H1 (cell line): Measurements from ENCODE around the gene MAPRE3. TPM values are rescaled to one million over a fixed set of nuclear protein-coding genes. Genes with fewer than 3 reads are reported as not detected.

Experiments used
- CTCF ChIA-PET: fragments of 300-600 bp; sonication (Branson Sonifier 250); formaldehyde crosslinking; loops from one replicate; lab custom pipeline; 2021; ENCODE audit not compliant: partially characterized antibody; lab: Charles Lee
- POLR2A ChIA-PET: fragments of 300-600 bp; sonication (Branson Sonifier 250); formaldehyde crosslinking; loops from one replicate; lab custom pipeline; 2021; ENCODE audit warnings: inconsistent platforms; ENCODE audit not compliant: partially characterized antibody; lab: Charles Lee
- DNase-seq, 2 experiments: peaks; one replicate each; pipeline versions ENCODE4 v3.0.0 to v3.0.0-alpha.2; 2010 to 2022; ENCODE audit warnings: low spot score in 2 of 2, low read depth in 1 of 2, mixed read lengths in 1 of 2
- FAIRE-seq: peaks from 2 replicates; lab custom pipeline; 2011; peaks lifted over from hg19 to GRCh38; lab: Jason Lieb, UNC
- H2AFZ ChIP-seq: 2 replicates; pipeline ENCODE4 v1.8.1; 2012; ENCODE audit warnings: low read length, inconsistent platforms
- H2AK5ac ChIP-seq: 2 replicates; pipeline ENCODE4 v1.6.1; 2013; ENCODE audit warnings: low read depth, low read length
- H2BK120ac ChIP-seq: replicated peaks from 2 replicates; pipeline ENCODE3; 2013; ENCODE audit warnings: low read depth, low read length, inconsistent platforms
- H2BK12ac ChIP-seq: 2 replicates; pipeline ENCODE4 v1.6.1; 2013; ENCODE audit warnings: low read depth, low read length
- H2BK15ac ChIP-seq: 2 replicates; pipeline ENCODE4 v1.6.1; 2013; ENCODE audit warnings: low read length
- H2BK20ac ChIP-seq: 2 replicates; pipeline ENCODE4 v1.6.1; 2013; ENCODE audit warnings: low read length
- H2BK5ac ChIP-seq: 2 replicates; pipeline ENCODE4 v1.6.1; 2013; ENCODE audit warnings: low read depth, low read length
- H3K14ac ChIP-seq: 2 replicates; pipeline ENCODE4 v1.6.1; 2013; ENCODE audit warnings: inconsistent platforms; ENCODE audit not compliant: insufficient read length
- H3K18ac ChIP-seq: 2 replicates; pipeline ENCODE4 v1.6.1; 2013; ENCODE audit warnings: low read length; ENCODE audit errors: extremely low read depth
- H3K23ac ChIP-seq: 2 replicates; pipeline ENCODE4 v1.6.1; 2013; ENCODE audit warnings: inconsistent platforms; ENCODE audit not compliant: insufficient read length
- H3K23me2 ChIP-seq: 2 replicates; pipeline ENCODE4 v1.6.1; 2013; ENCODE audit warnings: low read depth, low read length
- H3K27ac ChIP-seq: 2 replicates; pipeline ENCODE4 v1.6.1; 2011; ENCODE audit warnings: low read depth, low read length, inconsistent platforms
- H3K27me3 ChIP-seq, 4 experiments: replicated peaks in 1 of 4; 1 replicate in 1 of 4; 2 replicates in 3 of 4; pipeline versions ENCODE4 v1.6.1 to v1.8.1; 2011 to 2013; ENCODE audit warnings: low read length in 3 of 4, mild to moderate bottlenecking in 3 of 4, inconsistent platforms in 2 of 4, mixed read lengths in 2 of 4, moderate library complexity in 1 of 4; ENCODE audit not compliant: control insufficient read depth in 3 of 4, insufficient read depth in 3 of 4; ENCODE audit errors: extremely low read depth in 1 of 4
- H3K36me3 ChIP-seq, 4 experiments: 2 replicates each; pipeline versions ENCODE4 v1.6.1 to v1.8.1; 2011 to 2013; ENCODE audit warnings: mild to moderate bottlenecking in 4 of 4, low read length in 3 of 4, moderate library complexity in 2 of 4, control low read depth in 1 of 4, inconsistent platforms in 1 of 4; ENCODE audit not compliant: insufficient read depth in 4 of 4, control insufficient read depth in 2 of 4
- H3K4ac ChIP-seq: replicated peaks from 2 replicates; pipeline ENCODE3; 2013; ENCODE audit warnings: low read length, low read depth, mixed read lengths, inconsistent platforms; ENCODE audit not compliant: insufficient read length
- H3K4me1 ChIP-seq, 4 experiments: replicated peaks in 1 of 4; 1 replicate in 1 of 4; 2 replicates in 3 of 4; pipeline versions ENCODE4 v1.6.1 to v1.8.1; 2011 to 2013; ENCODE audit warnings: low read length in 3 of 4, inconsistent platforms in 2 of 4, mixed read lengths in 1 of 4; ENCODE audit not compliant: insufficient read depth in 4 of 4, control insufficient read depth in 3 of 4
- H3K4me2 ChIP-seq, 2 experiments: 2 replicates each; pipeline versions ENCODE4 v1.6.1 to v1.8.1; 2011 to 2013; ENCODE audit warnings: low read depth in 2 of 2, low read length in 2 of 2, control low read depth in 1 of 2, inconsistent platforms in 1 of 2, mild to moderate bottlenecking in 1 of 2; ENCODE audit not compliant: insufficient read depth in 1 of 2
- H3K4me3 ChIP-seq, 4 experiments: fragments of 200-600, 300-600 bp in 1 of 4; sonication (generic), shearing (Covaris generic), sonication (Bioruptor Twin) in 1 of 4; 2 replicates each; pipeline versions ENCODE4 v1.5.1 to v1.8.1; 2011 to 2016; ENCODE audit warnings: low read length in 4 of 4, low read depth in 3 of 4, control low read depth in 2 of 4, inconsistent platforms in 2 of 4, mild to moderate bottlenecking in 2 of 4, mixed read lengths in 1 of 4, moderate library complexity in 1 of 4; ENCODE audit not compliant: insufficient read depth in 2 of 4; ENCODE audit errors: extremely low read depth in 1 of 4
- H3K56ac ChIP-seq: replicated peaks from 2 replicates; pipeline ENCODE3; 2013; ENCODE audit warnings: low read depth, mild to moderate bottlenecking, mixed read lengths, low read length, inconsistent platforms; ENCODE audit not compliant: insufficient read length
- H3K79me1 ChIP-seq: 2 replicates; pipeline ENCODE4 v1.6.1; 2013; ENCODE audit warnings: low read depth, low read length, control low read depth
- H3K79me2 ChIP-seq, 2 experiments: 2 replicates each; pipeline versions ENCODE4 v1.6.1 to v1.8.1; 2012 to 2013; ENCODE audit warnings: low read length in 2 of 2, mild to moderate bottlenecking in 2 of 2, inconsistent platforms in 1 of 2; ENCODE audit not compliant: insufficient read depth in 2 of 2, control insufficient read depth in 1 of 2
- H3K9ac ChIP-seq, 4 experiments: replicated peaks in 1 of 4; 1 replicate in 1 of 4; 2 replicates in 3 of 4; pipeline versions ENCODE4 v1.6.1 to v1.8.1; 2011 to 2013; ENCODE audit warnings: low read depth in 3 of 4, low read length in 3 of 4, control low read depth in 2 of 4, mild to moderate bottlenecking in 2 of 4, moderate library complexity in 2 of 4, inconsistent platforms in 1 of 4; ENCODE audit errors: extremely low read depth in 1 of 4
- H3K9me3 ChIP-seq, 2 experiments: 2 replicates each; pipeline versions ENCODE4 v1.6.1 to v1.8.1; 2012 to 2013; ENCODE audit warnings: mild to moderate bottlenecking in 2 of 2, moderate library complexity in 2 of 2, control low read depth in 1 of 2, inconsistent platforms in 1 of 2, low read depth in 1 of 2, low read length in 1 of 2, mixed read lengths in 1 of 2; ENCODE audit not compliant: insufficient read depth in 2 of 2
- H4K20me1 ChIP-seq, 2 experiments: replicated peaks in 1 of 2; 2 replicates each; pipeline versions ENCODE3 to v1.8.1; 2011 to 2013; ENCODE audit warnings: inconsistent platforms in 2 of 2, low read length in 2 of 2, mild to moderate bottlenecking in 1 of 2; ENCODE audit not compliant: insufficient read depth in 2 of 2, control insufficient read depth in 1 of 2
- H4K5ac ChIP-seq: 2 replicates; pipeline ENCODE4 v1.6.1; 2013; ENCODE audit warnings: low read length, low read depth, mixed read lengths, inconsistent platforms; ENCODE audit not compliant: insufficient read length
- H4K8ac ChIP-seq: 2 replicates; pipeline ENCODE4 v1.8.0; 2013; ENCODE audit warnings: mild to moderate bottlenecking, moderate library complexity, low read length, inconsistent platforms; ENCODE audit not compliant: insufficient read depth; ENCODE audit errors: extremely low read depth
- H4K91ac ChIP-seq: replicated peaks from 2 replicates; pipeline ENCODE3; 2013; ENCODE audit warnings: low read length, mixed read lengths, inconsistent platforms; ENCODE audit not compliant: insufficient read length
- EZH2 ChIP-seq: fragments of 200-600 bp; sonication (generic); IDR thresholded peaks from 2 replicates; pipeline ENCODE4 v1.7.1; 2012; ENCODE audit warnings: low read depth, mild to moderate bottlenecking, moderate library complexity, low read length, inconsistent platforms; ENCODE audit not compliant: severe bottlenecking
- FOSL1 ChIP-seq: IDR thresholded peaks from 2 replicates; pipeline ENCODE4 v1.6.1; 2011; ENCODE audit warnings: mild to moderate bottlenecking, low read depth, low read length, moderate library complexity; ENCODE audit not compliant: insufficient read depth
- GABPA ChIP-seq: IDR thresholded peaks from 2 replicates; pipeline ENCODE4 v1.6.1; 2011; ENCODE audit warnings: mild to moderate bottlenecking, low read length, moderate library complexity, borderline replicate concordance; ENCODE audit not compliant: insufficient read depth
- KDM1A ChIP-seq: fragments of 200-600, 300-600 bp; sonication (generic); IDR thresholded peaks from 2 replicates; pipeline ENCODE4 v1.7.1; 2016; ENCODE audit warnings: mild to moderate bottlenecking, low read length, borderline replicate concordance
- POLR2AphosphoS5 ChIP-seq: IDR thresholded peaks from 2 replicates; pipeline ENCODE4 v1.6.1; 2011; ENCODE audit warnings: low read depth, low read length
- POU5F1 ChIP-seq: IDR thresholded peaks from 2 replicates; pipeline ENCODE4 v1.6.1; 2011; ENCODE audit warnings: low read depth, mild to moderate bottlenecking, low read length, moderate library complexity
- RBBP5 ChIP-seq: IDR thresholded peaks from 2 replicates; pipeline ENCODE4 v1.7.1; 2012; ENCODE audit warnings: low read depth, mild to moderate bottlenecking, inconsistent platforms, low read length, moderate library complexity, borderline replicate concordance
- SIN3A ChIP-seq, 2 experiments: IDR thresholded peaks in 1 of 2; conservative IDR thresholded peaks in 1 of 2; 2 replicates each; pipeline ENCODE4 v1.6.1; 2011 to 2012; ENCODE audit warnings: low read length in 2 of 2, improper control_type of control experiment in 1 of 2, low read depth in 1 of 2, mild to moderate bottlenecking in 1 of 2
- TAF1 ChIP-seq: IDR thresholded peaks from 2 replicates; pipeline ENCODE4 v1.6.1; 2011; ENCODE audit warnings: mild to moderate bottlenecking, low read depth, low read length
- WGBS, 2 experiments: shearing (Covaris generic) in 1 of 2; methylation state at CpG; one replicate each; pipeline versions ENCODE4 v1.1.6 to v1.1.7; 2013 to 2015; ENCODE audit warnings: low lambda C conversion rate in 2 of 2, mixed read lengths in 2 of 2, inconsistent platforms in 1 of 2, low coverage in 1 of 2, missing lambda C conversion rate in 1 of 2; ENCODE audit not compliant: insufficient replicate concordance in 2 of 2, insufficient coverage in 1 of 2, insufficient read length in 1 of 2; ENCODE audit errors: extremely low coverage in 1 of 2, missing lambda C conversion rate in 1 of 2; 5-methylcytosine and 5-hydroxymethylcytosine counted together
- polyA plus RNA-seq, 7 experiments: library from polyadenylated mRNA; depleted of rRNA in 3 of 7; stranded (reverse) in 5 of 7; unstranded in 2 of 7; fragments of >200 nt in 5 of 7; fragments of 200-250 nt in 2 of 7; gene quantifications; 1 replicate in 5 of 7; 2 replicates in 1 of 7; 4 replicates in 1 of 7; pipeline versions ENCODE4 v1.2.1 to v1.2.3, GENCODE V29; 2011 to 2013; ENCODE audit warnings: missing spikeins in 2 of 7, mixed read lengths in 2 of 7
- total RNA-seq: library from RNA; stranded (reverse); fragmentation: NEBNext Ultra II Directional; extraction: Animal tissue kit (Norgen Biotek cat#: 25700); gene quantifications from 2 replicates; pipeline ENCODE4 v1.2.1, GENCODE V29; 2021

MAPRE3 gene
- total and polyA plus RNA-seq, 2 of the 8 experiments (the other 6 are each of a cell fraction or from before 2014, with no cell fraction given) = 4.9 to 6.6 TPM

- Histone ChIP-seq H4K8ac (peak within 1 kb of the TSS; percentile 91), H2BK20ac (no peak within 1 kb of the TSS), H3K23ac (no peak within 1 kb of the TSS), H3K27me3 (0 out of 7 replicates have a peak, but pooled peaks cover 0 to 3% (median 0%) of the 10 kb centered on the region in 4 experiments), H3K18ac (peak within 1 kb of the TSS; percentile 83), H3K4me3 (peak within 1 kb of the TSS; percentile 82 to 99 (median 93)), H3K4ac (peak within 1 kb of the TSS; percentile 96), H2BK120ac (no peak within 1 kb of the TSS), H4K5ac (peak within 1 kb of the TSS; percentile 75), H3K79me2 (peaks cover 0 to 12% of the 10 kb centered on the region in 2 experiments; a peak in 3 of 4 replicates), H3K27ac (peak within 1 kb of the TSS; percentile 71; the same call in 1 of the 2 replicates), H3K4me1 (peaks cover 0 to 7% (median 4%) of the 10 kb centered on the region in 4 experiments; a peak in 5 of 7 replicates), H2BK12ac (peak within 1 kb of the TSS; percentile 28; the same call in 1 of the 2 replicates), H3K23me2 (peaks cover 14% of the 10 kb centered on the region; the same call in 1 of the 2 replicates), H2AK5ac (no peak within 1 kb of the TSS), H3K36me3 (peaks cover 10 to 29% (median 16%) of the 10 kb centered on the region in 4 experiments; a peak in 7 of 8 replicates), H4K91ac (peak within 1 kb of the TSS; percentile 77), H3K14ac (no peak within 1 kb of the TSS), H3K79me1 (peaks cover 12% of the 10 kb centered on the region; the same call in 1 of the 2 replicates), H3K56ac (peak within 1 kb of the TSS; percentile 72), H2BK15ac (no peak within 1 kb of the TSS), H3K9ac (peak within 1 kb of the TSS; percentile 78 to 87 (median 86)), H2AFZ (0 out of 2 replicates have a peak within 1 kb of the TSS, but pooled peaks have one; percentile 61), H4K20me1 (peaks cover 0 to 6% of the 10 kb centered on the region in 2 experiments), H2BK5ac (peak within 1 kb of the TSS; percentile 66), H3K9me3 (no peaks in the 10 kb centered on the region), H3K4me2 (peak within 1 kb of the TSS; percentile 94 to 99)
- ChIA-PET POLR2A (interaction anchor here (0.6 to 18.5 kb wide), 8 partner anchors 12 to 146 kb away, joined by 3 to 441 read pairs (median 4); partner anchors contain the start of genes ABHD1, AGBL5, CAD and TMEM214), CTCF (interaction anchor here (0.8 to 2.7 kb wide), 8 partner anchors 9 to 169 kb away, joined by 3 to 20 read pairs (median 4); partner anchors contain the start of gene PREB)
- 0% methylated on average over 61 of the region's 86 CpGs; no CpG with 5 or more reads in 1 of the 2 experiments for WGBS, 2 experiments
- FAIRE-seq (no peak), DNase-seq (peak; percentile 58 to 94)
- no peak for TF ChIP-seq POU5F1
- peak in 1 of 2 experiments; percentile 83; a peak in 2 of 4 replicates for TF ChIP-seq SIN3A (conservative IDR thresholded peaks at IDR 0.05 in 1 of 2, IDR thresholded peaks at IDR 0.05 in 1 of 2; ENCODE audit: low read depth in 1 of 2, low read length in 2 of 2)
- no peak for TF ChIP-seq EZH2
- TF ChIP-seq FOSL1 = no peak
- peak; percentile 71; the same call in 1 of the 2 replicates for TF ChIP-seq RBBP5
- TF ChIP-seq TAF1 = peak; percentile 83
- TF ChIP-seq GABPA = peak; percentile 90
- TF ChIP-seq KDM1A = no peak
- peak; percentile 85 for TF ChIP-seq POLR2AphosphoS5
Measured at GRCh38 chr2:27071277-27071989, 101.0 kb downstream of the MAPRE3 start, which contains the start of gene OST4. OST4 (minus strand) TSS chr2:27071654.
